ENCODE results near the gene DNMT3B.
"Not testable (repeated sequence)": the region's sequence is repeated elsewhere in the genome, so short reads cannot be mapped to it uniquely, and the experiment has no call there.

DNMT3B gene

DNA sequence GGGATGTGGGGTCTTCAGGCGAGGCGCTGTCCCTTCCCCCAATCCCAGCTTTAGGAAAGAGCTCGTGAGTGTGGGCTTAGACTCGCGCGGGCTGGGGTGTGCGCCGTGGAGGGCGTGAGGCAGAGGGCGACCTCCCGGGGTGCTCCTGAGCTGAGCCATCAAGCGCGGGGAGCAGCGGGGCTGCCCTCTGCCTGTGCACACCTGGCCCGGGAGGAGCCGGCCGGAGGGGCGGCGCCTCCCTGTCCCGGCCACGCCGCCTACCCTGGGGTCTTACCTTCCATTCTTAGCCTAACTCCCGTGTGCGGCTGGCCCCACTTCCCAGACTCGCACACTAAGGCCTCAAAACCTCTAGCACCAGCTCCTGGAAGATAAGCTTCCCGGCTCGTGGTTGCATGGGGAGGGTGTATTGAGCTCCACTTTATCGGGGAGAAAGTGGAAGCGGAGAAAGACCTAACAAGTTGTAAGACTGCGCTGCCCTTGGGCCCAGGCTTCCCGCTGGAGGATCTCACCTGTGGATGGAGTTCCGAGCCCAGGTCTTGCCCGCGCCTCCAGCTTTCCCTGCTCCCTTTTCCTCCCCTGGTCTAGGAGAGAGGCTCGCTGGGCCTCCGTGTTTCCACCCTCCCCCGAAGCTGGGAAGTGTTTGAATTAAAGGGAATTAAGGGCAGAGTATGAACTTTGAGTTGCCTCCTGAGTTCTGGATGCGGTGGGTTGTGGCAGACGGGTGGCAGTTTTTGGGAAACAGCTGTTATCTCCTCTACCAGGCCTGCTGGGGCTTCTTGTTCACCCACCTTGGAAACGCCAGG is 1.2 kb downstream of the DNMT3B start:
- DNase-seq, result peak in 3 of 4 experiments; percentile 4 to 30 (median 18)

DNA sequence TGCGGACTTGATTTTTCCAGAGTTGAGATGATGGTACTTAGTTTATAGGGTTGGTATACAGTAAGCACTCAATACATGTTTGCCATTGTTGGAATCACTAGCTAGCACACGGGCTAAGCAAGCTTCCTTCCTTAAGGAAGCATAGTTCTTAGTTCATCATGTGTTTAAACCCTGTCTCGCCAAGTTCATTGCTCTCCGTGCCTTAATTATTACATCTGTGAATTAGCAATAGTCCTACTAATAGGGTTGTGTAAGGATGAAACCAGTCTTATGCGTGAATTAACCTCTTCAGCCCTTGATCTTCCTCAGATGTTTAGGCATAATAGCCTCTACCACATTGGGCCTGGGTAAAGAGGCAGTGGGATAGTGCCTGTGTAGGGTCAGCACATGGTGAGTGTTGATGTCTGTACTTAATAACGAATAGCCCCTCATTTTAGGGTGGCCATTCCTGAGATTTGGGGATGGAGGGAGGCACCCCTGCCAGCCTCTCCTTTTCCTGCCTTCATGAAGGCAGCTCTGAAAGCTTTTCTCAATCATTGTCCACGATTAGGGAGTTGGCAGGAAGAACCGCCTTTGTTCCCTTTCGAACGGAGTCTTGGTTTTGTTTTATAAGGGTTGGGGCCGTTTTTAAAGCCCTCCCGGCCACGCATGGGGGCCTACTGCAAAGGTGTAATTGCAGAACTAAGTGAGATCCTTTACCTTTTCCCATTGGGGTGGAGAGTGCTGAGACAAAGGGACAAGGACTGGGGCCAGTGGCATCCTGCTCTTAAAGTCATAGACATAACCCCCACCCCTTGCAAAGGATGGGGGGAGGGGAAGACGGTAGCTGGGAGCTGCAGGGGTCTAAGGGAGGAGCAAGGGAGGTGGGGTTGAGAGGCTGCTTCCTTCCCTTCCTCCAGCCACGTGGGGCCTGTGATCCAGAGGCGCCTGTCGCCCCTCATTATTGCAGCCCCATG is 2.1 kb downstream of the DNMT3B start:
- no peak for DNase-seq

DNA sequence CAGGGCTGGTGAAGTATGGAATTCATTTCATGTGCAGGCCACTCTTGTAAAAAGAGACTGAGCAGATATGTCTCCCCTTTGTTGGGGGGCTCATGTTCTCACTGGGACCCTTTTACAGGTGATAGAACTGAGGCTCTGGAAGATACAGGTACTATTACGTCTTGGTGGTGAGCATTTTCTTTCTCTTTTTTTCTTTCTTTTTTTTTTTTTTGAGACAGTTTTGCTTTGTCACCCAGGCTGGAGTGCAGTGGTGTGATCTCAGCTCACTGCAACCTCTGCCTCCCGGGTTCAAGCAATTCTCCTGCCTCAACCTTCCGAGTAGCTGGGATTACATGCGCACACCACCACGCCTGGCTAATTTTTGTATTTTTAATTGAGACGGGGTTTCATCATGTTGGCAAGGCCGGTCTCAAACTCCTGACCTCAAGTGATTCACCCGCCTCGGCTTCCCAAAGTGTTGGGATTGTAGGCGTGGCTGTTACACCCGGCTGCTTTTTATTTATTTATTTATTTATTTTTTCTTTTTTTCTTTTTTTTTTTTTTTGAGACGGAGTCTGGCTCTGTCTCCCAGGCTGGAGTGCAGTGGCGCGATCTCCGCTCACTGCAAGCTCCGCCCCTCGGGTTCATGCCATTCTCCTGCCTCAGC is 3.2 kb downstream of the DNMT3B start:
- DNase-seq, result not testable (repeated sequence)

DNA sequence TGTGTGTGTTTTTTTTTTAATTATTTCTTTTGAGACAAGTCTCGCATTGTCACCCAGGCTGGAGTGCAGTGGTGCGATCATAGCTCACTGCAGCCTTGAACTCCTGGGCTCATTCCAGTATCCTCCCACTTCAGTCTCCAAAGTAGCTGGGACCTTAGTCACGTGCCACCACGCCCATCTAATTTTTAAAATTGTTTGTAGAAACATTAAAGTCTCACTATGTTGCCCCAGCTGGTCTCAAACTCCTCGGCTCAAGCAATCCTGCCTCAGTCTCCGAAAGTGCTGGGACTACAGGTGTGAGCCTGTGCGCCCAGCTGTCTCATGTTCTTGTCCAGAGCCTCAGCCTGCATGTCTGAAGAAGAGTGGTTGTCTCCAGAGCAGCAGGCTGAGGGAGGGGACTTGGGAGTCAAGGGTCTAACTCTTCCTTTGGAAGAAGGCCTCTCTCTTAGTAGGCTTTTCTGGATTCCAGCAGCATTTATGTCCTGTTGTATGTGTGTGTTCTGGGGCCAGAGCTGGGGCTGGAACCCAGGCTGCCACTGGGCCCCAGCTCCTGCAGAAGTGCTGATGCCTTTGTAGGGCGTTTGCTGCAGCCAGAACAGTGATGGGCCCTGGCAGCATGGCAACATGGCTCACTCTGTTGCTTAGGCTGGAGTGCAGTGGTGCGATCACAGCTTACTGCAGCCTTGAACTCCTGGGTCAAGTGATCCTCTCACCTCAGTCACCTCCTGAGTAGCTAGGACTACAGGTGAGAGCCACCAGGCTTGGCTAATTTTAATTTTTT is 5.4 kb downstream of the DNMT3B start:
- DNase-seq, result no peak

DNA sequence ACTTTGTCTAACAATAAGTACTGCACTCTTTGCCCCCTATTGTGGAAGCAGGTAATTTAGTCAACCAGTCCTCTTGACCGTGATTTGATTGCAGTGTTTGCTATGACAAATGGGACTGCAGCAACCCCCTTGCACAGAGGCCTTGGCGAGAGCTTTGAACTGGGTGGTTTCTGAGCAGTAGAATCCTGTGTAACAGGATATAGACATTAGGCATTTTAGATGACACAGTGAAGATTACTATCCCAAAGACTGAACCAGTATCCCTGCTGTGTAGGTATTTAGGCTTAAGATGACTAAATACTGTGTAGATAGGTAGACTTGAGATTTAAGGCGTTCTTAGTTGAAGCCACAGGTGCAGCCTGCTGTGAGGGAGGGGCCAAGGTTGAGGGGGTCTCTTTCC is 9.9 kb downstream of the DNMT3B start:
- DNase-seq, result no peak

DNA sequence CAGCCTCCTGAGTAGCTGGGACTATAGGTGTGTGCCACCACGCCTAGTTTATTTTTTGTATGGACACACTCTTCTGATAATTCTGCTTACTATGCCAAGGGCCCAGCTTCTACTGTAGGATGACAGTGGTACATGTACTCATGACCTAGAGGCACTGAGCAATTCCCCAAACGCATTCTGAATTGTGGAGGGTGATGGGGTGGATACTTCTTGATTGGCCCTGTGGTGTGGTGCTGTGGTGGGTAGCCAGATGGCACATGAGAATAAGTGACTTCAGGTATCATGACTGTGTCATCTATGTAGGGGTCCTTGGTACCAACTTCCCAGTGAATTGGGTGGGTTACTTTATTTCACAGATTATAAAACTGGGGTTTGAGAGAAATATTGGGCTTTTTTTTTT is 11.0 kb downstream of the DNMT3B start:
- no peak for DNase-seq

DNA sequence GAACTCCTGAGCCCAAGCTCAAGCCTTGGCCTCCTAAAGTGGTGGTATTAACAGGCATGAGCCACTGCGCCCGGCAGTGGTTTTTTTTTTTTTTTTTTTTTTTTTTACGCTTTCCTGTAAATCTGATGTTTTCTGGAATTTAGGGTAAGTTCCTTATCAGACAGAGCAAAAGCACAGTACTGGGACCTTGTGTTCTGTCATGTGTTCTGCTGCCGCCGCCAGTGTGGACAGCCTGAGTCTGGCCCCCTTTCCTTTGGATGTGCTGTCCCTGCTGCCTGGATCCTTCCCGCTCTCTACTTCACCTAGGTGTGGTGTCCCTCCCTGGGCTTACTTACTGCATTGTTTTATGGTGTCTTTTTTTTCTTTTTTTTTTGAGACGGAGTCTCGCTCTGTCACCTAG is 11.7 kb downstream of the DNMT3B start:
- no peak for DNase-seq

- peak in 3 of 4 experiments; percentile 52 to 62 (median 57) for DNase-seq
Measured at GRCh38 chr20:32775336-32775991, 13.3 kb downstream of the DNMT3B start.

DNA sequence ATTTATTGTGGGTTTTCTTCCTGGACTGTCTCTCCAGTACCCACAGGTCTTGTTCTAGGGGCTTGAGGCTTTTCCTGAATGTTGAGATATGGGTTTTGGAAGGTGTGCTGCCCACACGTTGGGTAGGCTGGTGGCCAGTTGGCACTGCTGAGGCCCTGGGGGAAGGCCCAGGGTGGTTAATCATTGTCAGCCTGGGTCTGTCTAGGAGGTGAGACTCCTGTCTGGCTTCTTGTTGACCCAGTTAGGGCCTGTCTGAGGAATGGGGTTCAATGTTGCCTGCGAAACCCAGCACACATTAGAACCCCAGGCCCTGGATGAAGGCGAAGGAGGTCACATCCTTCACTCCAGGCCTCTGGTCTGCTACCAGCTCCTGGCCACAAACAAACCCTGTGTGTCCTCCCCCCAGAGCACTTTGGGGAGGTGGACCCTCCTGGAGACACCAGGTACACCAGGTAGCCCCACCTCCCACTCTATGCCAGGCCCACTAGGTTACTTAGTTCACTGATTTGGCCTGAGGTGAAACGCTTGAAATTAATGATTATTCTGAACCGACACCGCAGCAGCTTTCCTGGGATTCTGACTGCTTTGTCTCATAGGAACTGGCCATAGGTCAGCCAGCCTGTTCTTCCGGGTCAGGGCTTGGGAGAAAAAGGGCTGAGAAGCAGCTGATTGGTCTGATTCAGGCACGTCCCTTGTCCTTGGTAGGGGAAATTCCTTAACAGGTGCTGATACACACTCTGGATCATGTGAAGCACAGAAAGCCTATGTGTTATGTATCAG is 15.2 kb downstream of the DNMT3B start:
- DNase-seq, result no peak

DNA sequence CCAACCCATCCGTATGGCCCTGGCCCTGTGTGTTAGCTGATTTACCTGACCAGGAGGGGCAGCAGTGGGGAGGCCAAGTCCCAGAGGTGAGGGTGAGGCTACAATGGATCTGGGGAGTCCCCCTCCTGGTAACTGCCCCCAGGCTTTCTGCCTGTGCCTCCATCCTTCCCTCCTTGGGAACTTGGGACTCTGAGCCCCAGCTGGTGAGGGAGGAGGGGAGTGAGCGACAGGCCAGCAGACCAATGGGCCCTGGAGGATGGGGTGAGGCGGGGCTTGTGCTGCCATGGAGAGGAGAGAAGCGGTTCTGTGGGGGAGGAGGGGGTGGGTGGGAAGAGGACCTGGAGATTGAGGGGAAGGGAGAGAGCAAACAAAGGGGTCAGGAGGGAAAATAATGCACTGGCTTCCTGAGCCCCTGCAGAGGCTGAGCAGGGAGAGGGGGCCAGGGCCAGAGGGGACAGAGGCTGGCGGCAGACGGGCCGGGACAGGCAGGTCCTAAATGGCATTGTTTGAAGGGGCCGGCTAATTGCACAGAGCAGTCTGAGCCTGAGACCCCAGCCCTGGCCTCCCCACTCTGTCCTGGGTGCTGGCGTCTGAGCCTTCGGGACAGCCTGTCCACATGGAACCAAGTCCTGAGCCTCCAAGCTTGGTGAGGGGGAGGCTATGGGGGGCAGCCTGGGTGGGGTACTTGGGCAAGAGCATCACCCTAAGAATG is 17.5 kb downstream of the DNMT3B start:
- DNase-seq, result no peak

- no peak for DNase-seq
Measured at GRCh38 chr20:32780278-32780677, 18.1 kb downstream of the DNMT3B start.

DNA sequence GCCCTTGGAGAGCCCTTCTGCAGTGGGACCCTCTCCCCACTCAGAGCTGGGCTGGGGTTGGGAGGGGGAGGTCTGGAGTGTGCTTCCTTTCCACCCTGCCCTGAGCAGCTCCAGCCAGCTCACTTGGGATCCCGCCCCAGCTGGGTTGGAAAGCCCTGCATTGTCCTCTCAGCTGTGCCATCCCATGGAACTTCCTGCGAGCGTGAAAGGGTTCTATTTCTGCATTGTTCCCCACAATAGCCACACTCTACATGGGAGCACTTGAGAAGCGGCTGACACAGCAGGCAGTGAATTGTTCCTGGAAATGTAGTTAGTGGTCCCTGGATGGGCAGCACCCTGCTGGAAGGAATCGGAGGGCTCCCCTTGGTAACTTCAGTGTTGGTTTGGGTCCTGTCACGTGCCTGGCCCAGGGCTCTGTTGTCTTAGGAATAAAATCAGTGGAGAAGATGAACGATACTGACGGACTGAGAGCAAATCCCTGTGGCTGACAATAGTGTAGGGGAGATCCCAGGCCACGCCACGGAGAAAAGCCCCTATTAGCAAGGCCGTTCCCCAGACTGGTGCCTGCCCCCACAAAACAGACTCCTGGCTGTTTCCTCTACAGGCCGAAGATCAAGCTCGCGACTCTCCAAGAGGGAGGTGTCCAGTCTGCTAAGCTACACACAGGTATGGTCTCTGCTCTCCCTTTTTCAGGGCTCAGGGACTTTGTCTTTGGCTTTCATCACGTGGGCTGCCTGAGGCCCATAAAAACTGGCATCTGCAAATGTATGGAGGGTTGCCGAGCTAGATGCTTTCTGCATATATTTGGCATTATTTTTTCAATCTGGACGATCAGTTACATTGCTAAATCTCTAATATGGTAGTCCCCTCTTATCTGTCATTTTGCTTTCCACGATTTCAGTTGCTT is 18.8 kb downstream of the DNMT3B start:
- DNase-seq, result no peak

DNA sequence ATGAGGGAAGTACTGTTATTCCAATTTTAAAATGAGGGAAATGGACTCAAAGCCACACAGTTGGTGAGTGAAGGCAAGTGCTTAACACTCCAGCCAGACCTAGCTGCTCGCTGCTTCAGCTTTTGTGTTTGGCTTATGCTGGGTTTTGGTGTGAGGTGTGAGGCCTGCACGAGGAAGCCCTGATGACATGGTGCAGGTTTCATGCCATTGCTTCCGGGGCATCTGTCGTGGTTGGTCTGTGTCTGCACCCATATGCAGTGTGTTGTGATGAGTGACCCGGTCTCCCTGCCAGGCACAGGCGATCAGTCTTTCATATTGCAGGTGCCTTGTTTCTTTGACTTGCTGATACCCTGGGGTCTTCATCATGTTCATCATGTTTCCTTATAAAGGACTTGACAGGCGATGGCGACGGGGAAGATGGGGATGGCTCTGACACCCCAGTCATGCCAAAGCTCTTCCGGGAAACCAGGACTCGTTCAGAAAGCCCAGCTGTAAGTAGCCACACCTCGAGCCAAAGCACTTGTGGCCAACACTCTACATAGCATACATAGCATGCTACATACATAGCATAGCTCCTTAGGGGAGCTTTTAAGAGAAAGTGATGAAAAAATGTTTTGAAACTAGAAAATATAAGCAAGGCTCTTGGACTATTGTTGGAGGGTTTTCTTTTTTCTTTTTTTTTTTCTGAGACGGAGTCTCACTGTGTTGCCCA is 22.3 kb downstream of the DNMT3B start:
- no peak for DNase-seq

DNA sequence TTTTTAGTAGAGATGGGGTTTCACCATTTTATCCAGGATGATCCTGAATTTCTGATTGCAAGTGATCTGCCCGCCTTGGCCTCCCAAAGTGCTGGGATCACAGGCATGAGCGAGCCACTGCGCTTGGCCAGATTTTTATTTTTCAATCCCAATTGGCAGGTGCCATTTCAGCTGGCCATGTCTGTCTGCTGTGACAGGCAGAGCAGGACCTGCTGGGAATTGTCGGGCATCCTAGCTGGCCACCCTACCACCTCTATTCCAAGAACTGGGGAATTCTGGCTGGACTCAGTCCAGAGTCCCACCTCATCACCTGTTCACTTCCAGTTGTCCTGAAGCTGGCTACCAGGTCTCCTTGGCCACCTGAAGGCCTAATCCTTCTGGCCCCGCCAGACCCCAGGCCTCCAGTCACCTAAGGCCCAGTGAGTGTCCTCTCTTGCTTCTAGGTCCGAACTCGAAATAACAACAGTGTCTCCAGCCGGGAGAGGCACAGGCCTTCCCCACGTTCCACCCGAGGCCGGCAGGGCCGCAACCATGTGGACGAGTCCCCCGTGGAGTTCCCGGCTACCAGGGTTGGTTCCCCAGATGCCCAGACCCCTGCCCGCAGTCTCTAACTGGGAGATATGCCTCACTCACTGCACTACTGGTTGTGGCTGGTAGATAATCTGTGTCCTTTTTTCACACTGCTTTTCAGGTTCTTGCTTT is 24.0 kb downstream of the DNMT3B start:
- no peak for DNase-seq

DNA sequence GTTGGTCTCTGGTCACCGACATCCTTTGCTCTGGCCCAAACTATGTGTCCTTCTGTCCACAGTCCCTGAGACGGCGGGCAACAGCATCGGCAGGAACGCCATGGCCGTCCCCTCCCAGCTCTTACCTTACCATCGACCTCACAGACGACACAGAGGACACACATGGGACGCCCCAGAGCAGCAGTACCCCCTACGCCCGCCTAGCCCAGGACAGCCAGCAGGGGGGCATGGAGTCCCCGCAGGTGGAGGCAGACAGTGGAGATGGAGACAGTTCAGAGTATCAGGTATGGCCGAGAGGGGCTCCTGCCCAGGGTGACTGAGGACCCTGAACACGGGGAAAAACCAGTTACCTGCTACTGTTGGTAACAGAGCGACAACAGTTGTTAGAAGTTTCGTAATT is 25.0 kb downstream of the DNMT3B start:
- DNase-seq, result no peak

DNA sequence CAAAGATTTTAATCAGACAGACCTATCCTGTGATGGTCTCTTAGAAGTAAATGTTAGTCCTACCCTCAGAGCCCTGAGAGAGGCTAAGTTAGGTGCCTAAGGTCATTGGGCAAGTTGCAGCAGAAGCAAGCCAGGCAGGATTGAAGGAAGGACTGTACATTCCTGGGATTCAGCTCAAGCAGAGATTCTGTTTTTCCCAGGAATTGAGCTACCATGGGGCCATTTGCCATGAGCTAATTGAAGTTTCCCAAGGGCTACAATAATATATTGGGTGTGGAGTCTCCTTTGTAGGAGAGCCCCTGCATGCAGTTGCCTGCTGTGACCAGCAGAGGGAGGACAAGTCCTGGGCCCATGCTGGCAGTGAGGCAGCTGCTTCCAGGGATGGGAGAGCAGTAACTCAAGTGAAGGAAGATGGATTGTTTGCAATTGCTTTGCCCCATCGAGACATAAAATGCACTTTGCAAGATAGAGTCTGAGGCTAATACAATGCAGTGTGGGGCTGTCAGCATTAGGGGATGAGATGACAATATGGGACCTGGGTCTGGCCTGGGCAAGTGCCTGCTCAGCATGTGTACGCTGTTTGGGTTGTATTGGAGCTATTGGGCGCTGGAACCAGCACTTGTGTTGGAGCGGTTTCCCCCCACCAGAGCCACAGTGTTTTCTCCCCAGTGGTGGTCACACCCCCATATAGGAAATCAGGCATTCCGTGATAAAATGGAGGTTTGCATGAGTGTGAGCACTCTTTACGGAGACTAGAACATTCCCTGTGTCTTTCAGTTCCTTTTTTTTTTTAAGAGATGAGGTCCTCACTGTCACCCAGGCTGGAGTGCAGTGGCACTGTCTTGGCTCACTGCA is 27.9 kb downstream of the DNMT3B start:
- peak; percentile 77 to 89 (median 83) for DNase-seq

DNA sequence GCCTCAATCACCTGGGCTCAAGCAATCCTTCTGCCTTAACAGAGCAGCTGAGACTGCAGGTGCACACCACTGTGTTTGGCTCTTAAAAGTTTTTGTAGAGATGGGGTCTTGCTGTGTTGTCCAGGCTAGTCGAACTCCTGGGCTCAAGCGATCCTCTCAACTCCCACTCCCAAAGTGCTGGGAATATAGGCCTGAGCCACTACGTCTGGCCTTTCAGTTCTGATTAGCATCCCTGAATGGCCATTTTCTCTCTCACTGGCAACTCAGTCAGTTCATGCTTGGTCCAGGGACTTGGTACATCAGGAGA is 28.5 kb downstream of the DNMT3B start:
- no peak for DNase-seq
